ENCODE data around the gene DLG2.

- TF ChIP-seq, protein P1, sequence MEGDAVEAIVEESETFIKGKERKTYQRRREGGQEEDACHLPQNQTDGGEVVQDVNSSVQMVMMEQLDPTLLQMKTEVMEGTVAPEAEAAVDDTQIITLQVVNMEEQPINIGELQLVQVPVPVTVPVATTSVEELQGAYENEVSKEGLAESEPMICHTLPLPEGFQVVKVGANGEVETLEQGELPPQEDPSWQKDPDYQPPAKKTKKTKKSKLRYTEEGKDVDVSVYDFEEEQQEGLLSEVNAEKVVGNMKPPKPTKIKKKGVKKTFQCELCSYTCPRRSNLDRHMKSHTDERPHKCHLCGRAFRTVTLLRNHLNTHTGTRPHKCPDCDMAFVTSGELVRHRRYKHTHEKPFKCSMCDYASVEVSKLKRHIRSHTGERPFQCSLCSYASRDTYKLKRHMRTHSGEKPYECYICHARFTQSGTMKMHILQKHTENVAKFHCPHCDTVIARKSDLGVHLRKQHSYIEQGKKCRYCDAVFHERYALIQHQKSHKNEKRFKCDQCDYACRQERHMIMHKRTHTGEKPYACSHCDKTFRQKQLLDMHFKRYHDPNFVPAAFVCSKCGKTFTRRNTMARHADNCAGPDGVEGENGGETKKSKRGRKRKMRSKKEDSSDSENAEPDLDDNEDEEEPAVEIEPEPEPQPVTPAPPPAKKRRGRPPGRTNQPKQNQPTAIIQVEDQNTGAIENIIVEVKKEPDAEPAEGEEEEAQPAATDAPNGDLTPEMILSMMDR (IDR thresholded peaks at IDR 0.05): no peak
- no peak for TF ChIP-seq EP300 (IDR thresholded peaks at IDR 0.05)
- TF ChIP-seq POLR2A (IDR thresholded peaks at IDR 0.05): no peak
- no peak for TF ChIP-seq POLR2AphosphoS5 (IDR thresholded peaks at IDR 0.05)
Measured at GRCh38 chr11:84795698-84796097, 831.4 kb downstream of the DLG2 start.

Measured in suprapubic skin (tissue), 4 donors.